Pulmonary artery endothelial cell (primary cell): ENCODE results near the gene NRXN2. TPM values are rescaled to one million over a fixed set of nuclear protein-coding genes. Genes with fewer than 3 reads are reported as not detected.

ENCODE experiments used
- DNase-seq: peaks from one replicate; pipeline ENCODE4 v3.0.0-alpha.2; 2011; ENCODE audit warnings: low read depth, low spot score
- total RNA-seq: library from RNA; depleted of rRNA; stranded (reverse); fragments of >200 nt; gene quantifications from 2 replicates; pipeline ENCODE4 v1.2.3, GENCODE V29; 2014

The NRXN2 gene
- total RNA-seq, 1 donor from 2014 or later, result not detected

- no peak for DNase-seq
Measured at GRCh38 chr11:64743591-64744543, 20.9 kb upstream of the NRXN2 start, which contains the start of gene RASGRP2. Gene RASGRP2 (minus strand): TSS chr11:64744142. CDS start chr11:64742866, 1,276 bp downstream.

GRCh38 chr11:64742889-64743590 lies 20.0 kb upstream of the NRXN2 start:
- no peak for DNase-seq

GRCh38 chr11:64742087-64742888 lies 19.3 kb upstream of the NRXN2 start:
- DNase-seq, result no peak

- no peak for DNase-seq
Measured at GRCh38 chr11:64741375-64742086, 18.5 kb upstream of the NRXN2 start.

- DNase-seq, result no peak
Measured at GRCh38 chr11:64739871-64740270, 16.9 kb upstream of the NRXN2 start.

- DNase-seq, result no peak
Measured at GRCh38 chr11:64736654-64737053, 13.7 kb upstream of the NRXN2 start.

DNA sequence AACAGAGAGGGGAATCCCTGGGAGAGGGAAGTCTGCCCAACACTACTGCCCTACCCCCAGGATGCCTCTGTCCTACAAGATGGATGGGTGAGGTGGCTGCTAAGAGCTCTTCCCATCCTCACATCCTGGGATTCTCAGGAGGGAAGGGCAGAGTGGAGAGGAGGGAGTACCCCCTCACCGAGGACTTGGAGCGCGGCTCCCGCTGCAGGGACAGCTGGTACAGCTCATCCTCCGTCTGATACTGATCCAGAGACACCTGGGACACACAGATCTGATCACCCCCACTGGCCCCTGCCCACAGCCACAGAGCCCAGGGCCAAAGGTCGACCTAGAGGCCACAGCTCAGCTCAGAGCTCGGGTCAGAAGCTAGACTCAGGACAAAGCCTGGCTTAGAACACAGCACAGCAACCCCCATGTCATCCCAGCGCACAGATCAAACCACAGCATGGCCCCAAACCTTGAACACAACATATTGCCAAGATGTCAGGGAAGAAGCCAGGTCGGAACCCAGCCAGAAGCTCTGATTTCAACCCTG lies 12.8 kb upstream of the NRXN2 start:
- DNase-seq, result no peak

DNA sequence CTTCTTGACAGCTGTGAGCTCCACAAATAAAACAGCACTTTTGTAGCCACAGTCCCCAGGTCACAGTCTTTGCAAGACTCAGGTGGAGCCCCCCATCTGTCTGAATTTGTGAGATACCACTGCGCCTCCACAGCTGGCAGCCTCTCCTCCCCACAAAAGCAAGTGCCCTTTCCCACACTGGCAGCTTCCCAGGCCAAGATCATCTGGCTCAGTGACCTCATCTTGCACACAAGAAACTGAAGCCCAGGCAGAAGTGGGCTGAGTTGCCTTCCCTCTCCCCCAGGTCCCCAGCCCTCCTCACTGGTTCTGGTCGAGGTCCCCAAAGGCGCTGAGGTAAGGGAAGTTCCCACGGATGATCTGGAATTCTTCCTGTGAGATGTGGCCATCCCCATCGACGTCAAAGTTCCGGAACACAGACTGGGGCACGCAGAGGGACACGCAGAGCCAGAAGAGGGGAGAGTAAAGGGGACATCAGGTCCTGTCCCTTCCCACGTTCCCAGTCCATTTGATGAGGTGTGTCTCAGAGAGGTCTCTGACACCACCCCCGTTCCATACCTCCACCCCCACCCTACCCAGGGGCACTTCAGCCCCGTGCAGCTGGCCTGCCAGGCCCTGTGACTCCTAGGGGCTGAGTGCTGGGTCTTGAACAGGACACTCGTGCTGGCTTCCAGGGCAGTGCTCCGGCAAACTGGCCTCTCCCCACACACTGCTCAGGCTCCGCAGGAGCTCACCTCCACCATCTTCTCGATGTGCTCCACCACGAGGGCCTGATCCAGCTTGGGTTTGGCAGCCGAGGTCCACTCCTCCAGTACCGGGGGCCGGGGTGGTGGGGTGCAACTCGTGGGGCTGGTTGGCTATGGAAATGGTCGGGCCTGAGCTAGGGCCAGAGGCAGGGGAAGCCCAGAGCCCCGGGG lies 12.1 kb upstream of the NRXN2 start:
- DNase-seq, result no peak

DNA sequence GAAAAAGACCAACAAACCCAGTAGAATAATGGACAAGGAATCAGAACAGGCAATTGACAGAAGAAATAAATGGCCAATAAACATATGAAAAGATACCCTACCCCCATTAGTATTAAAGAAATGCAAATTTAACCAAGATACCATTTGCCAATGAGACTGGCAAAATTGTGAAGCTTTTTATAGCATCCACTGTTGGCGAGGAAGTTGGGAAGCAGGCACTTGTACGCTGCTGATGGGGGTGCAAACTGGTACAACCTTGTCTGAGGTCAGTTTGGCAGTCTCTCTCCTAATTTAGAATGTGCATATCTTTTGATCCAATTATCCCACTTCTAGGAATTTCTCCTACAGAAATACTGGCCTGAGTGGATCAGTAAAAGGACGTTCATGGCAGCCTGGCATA lies 8.6 kb upstream of the NRXN2 start:
- DNase-seq, result no peak

DNA sequence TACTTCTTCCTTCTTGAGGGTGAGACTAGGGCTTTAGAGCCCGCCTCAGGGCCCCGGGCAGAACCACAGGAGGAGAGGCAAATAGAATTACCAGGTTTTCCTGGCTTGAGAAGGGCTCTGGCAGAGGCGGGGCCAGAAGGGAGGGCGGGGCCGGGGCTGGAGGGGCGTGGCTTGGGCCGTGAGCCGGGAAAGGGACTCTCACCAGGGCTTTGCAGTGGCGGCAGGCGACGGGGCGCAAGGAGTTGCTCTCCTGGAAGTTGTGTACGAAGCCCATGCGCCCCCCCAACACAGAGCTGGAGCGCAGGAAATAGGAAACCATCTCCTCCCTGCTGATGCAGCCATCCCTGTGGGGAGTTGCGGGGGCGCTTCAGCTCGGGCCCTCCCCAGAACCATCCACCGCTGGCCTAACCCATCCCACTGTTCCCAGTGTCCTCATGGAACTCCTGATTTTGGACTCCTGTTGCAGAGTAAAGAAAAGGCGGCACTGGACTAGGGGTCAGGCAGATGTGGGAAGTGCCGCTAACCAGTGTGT lies 6.9 kb upstream of the NRXN2 start:
- no peak for DNase-seq

DNA sequence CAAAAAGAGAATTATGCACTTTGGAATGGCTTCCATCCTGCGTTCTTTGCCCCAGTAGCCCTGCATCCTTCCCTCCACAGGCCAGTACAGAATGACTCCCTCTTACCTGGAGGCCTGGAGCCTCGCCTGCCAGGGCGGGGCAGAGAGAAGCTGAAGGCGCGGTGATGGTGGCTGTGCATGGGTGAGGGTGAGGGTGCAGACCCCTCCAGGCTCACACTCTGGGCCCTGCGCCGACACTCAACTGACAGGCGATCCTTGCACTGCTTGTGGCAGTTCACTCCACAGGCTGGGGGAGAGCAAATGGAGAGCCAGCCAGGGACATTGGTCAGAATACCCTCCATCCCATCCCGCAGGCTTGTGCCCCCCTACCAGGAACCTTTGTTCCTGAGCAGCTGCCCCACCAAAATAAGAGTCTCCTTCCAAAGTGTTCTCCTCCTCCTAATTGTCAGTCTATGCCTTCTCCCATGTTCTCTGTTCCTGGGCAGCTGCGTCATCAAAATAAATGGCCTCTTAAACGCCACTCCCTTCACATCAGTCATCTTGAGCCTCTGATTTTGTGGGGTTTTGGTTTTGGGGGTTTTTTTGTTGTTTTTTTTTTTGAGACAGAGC lies 5.9 kb upstream of the NRXN2 start:
- no peak for DNase-seq

DNA sequence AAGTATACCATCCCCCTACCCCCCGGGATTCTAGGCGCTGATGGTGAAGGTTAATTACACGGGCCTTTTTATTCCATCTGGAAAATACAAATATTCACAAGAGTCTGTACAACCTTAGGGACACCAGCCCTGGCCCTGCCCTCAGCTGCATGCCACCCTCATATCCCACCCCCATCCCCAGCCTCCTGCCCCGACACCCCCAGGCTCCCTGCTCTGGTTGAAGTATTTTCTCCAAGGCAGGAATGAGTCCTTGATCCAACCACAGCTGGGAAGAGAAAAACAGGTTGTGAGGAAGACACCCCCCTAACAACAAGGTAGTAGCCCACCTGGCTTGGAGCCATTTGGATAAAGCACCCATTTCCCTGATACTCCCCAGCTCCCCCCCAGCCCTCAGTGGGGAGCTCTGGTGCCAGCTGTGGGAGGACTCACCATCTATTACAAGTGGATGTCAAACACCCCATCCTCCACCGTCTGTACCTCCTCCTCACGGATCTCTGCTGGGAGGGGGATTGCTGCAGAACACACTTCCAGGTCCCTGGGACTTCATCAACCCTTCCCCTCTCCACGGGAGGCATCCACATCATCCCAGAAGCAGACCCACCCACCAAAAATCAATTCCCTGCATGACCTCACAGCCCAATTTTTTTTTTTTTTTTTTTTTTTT lies 4.0 kb upstream of the NRXN2 start:
- no peak for DNase-seq

GRCh38 chr11:64726211-64726641 lies 3.2 kb upstream of the NRXN2 start:
- no peak for DNase-seq

GRCh38 chr11:64724863-64725532 lies 2.0 kb upstream of the NRXN2 start:
- DNase-seq, result no peak

DNA sequence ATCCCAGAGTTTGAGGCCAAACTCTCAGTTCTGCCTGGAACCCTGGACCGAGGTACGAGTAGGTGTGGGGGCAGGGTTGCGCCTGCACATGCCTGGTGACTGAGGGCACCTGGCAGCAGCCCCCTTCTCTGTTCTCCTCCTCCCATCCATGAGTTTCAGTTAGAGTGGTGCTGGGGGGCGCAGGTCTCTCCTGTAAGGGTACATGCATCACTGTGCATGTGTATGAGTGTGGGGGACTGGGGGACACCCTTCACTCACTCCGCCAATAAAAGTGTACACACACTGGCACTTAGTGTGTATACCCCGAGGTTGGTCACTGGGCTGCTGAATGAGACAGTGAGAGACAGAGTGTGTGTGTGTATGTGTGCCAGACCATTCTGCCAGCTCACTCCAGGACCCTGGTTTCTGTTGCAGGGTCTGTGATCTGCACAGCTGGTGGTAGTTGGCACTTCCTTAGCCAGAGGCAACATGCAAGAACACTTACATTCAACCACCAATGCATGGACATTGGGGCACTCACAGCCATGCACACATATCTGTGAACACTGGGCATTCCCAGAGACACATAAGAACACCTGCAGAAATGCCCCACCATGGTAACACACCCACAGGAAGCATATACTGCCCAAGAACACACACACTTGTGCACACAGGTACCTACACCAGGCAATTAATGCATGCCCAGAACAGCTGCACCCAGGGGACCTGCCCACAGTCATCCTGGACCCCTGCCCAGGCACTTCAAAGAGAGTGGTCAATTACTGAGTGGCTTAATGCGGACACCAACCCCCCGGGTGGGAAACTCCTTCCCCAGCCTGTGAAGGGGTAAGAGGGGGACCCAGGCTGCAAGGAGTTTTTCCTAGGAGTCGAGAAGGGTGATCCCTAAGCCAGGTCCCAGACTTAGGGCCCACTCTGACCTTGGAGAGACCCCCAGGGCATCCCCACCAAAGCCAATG lies 1.2 kb upstream of the NRXN2 start:
- no peak for DNase-seq
